PC-9 (cell line): Measurements from ENCODE around the gene COL1A2. TPM values are rescaled to one million over a fixed set of nuclear protein-coding genes. Genes with fewer than 3 reads are reported as not detected.

ENCODE experiments used
- BruUV-seq: library from RNA; stranded (reverse); fragments of 400-500 nt; replicated peaks from 2 replicates; lab custom pipeline; 2021; lab: Mats Ljungman, UMichigan
- CTCF ChIA-PET: fragments of 300-600 bp; sonication (Branson Sonifier 250); formaldehyde crosslinking; loops from one replicate; lab custom pipeline; 2022; ENCODE audit warnings: antibody characterized with exemption; lab: Charles Lee
- POLR2A ChIA-PET: fragments of 300-600 bp; sonication (Branson Sonifier 250); formaldehyde crosslinking; loops from one replicate; lab custom pipeline; 2022; ENCODE audit warnings: antibody characterized with exemption; ENCODE audit not compliant: unreplicated experiment; lab: Charles Lee
- DNase-seq, 2 experiments: peaks; one replicate each; pipeline versions ENCODE4 v3.0.0 to v3.0.0-alpha.2; 2015 to 2022; ENCODE audit warnings: mixed read lengths in 1 of 2
- H2AFZ ChIP-seq: fragments of 200-600 bp; sonication (generic); 2 replicates; pipeline ENCODE4 v1.8.1; 2017; ENCODE audit warnings: antibody characterized with exemption
- H3F3A ChIP-seq: fragments of 200-600 bp; sonication (generic); 2 replicates; pipeline ENCODE4 v1.8.1; 2017; ENCODE audit warnings: antibody characterized with exemption, mild to moderate bottlenecking, low read depth; ENCODE audit not compliant: insufficient read depth
- H3K27ac ChIP-seq: fragments of 200-600 bp; sonication (generic); 2 replicates; pipeline ENCODE4 v1.6.1; 2016; ENCODE audit warnings: mixed run types
- H3K27me3 ChIP-seq: fragments of 200-600 bp; sonication (generic); 2 replicates; pipeline ENCODE4 v1.6.1; 2016; ENCODE audit warnings: low read depth, mixed run types; ENCODE audit not compliant: insufficient read depth
- H3K36me3 ChIP-seq: fragments of 200-600 bp; sonication (generic); 2 replicates; pipeline ENCODE4 v1.6.1; 2016; ENCODE audit warnings: low read depth, mixed run types
- H3K4me1 ChIP-seq: fragments of 200-600 bp; sonication (generic); replicated peaks from 2 replicates; pipeline ENCODE4 v1.6.1; 2016; ENCODE audit warnings: mixed run types; ENCODE audit not compliant: insufficient read depth
- H3K4me2 ChIP-seq: fragments of 200-600 bp; sonication (generic); 2 replicates; pipeline ENCODE4 v1.6.1; 2017; ENCODE audit warnings: mixed run types
- H3K4me3 ChIP-seq: fragments of 200-600 bp; sonication (generic); 2 replicates; pipeline ENCODE4 v1.6.1; 2016; ENCODE audit warnings: mixed run types
- H3K79me2 ChIP-seq: fragments of 200-600 bp; sonication (generic); 2 replicates; pipeline ENCODE4 v1.6.1; 2017; ENCODE audit warnings: low read depth, mixed run types
- H3K9me2 ChIP-seq: fragments of 200-600 bp; sonication (generic); 2 replicates; pipeline ENCODE4 v1.8.1; 2017; ENCODE audit warnings: mild to moderate bottlenecking; ENCODE audit not compliant: insufficient read depth
- H3K9me3 ChIP-seq: fragments of 200-600 bp; sonication (generic); 2 replicates; pipeline ENCODE4 v1.8.1; 2016; ENCODE audit warnings: low read depth; ENCODE audit not compliant: insufficient read depth
- H4K20me1 ChIP-seq: fragments of 200-600 bp; sonication (generic); 2 replicates; pipeline ENCODE4 v1.8.1; 2017; ENCODE audit not compliant: insufficient read depth
- CTCF ChIP-seq: fragments of 200-600 bp; sonication (generic); conservative IDR thresholded peaks from 2 replicates; pipeline ENCODE4 v1.6.1; 2017; ENCODE audit warnings: mixed run types, antibody characterized with exemption, mild to moderate bottlenecking, moderate library complexity
- EZH2 ChIP-seq: fragments of 200-600 bp; sonication (generic); IDR thresholded peaks from 2 replicates; pipeline ENCODE4 v1.8.0; 2017; ENCODE audit warnings: antibody characterized with exemption, low read depth
- intact Hi-C: fragments of 100-400 bp; cut with micrococcal nuclease; formaldehyde crosslinking; loops from one replicate; pipeline ENCODE4 v1.10.0; 2022; ENCODE audit not compliant: unreplicated experiment
- total RNA-seq: library from RNA; stranded (reverse); gene quantifications from 2 replicates; pipeline ENCODE4 v1.2.3, GENCODE V29; 2021

COL1A2 gene
- total RNA-seq, 1 experiment from 2014 or later = not detected

GRCh38 chr7:94350734-94351133 is 44.0 kb upstream of the COL1A2 start:
- CTCF ChIA-PET = no interaction called here
- Histone ChIP-seq H3K27me3 (no peaks in the 10 kb centered on the region), H3K36me3 (no peaks in the 10 kb centered on the region), H3F3A (no peaks in the 10 kb centered on the region), H3K4me3 (no peak overlapping the region), H3K79me2 (no peaks in the 10 kb centered on the region), H3K4me2 (no peak overlapping the region), H3K4me1 (no peaks in the 10 kb centered on the region), H3K27ac (no peak overlapping the region), H3K9me3 (no peaks in the 10 kb centered on the region), H4K20me1 (no peaks in the 10 kb centered on the region), H3K9me2 (no peaks in the 10 kb centered on the region), H2AFZ (no peak overlapping the region)
- DNase-seq = no peak
- POLR2A ChIA-PET = no interaction called here
- BruUV-seq = no TSS peak
- intact Hi-C loops = no loop called here
- TF ChIP-seq CTCF (no peak), EZH2 (no peak)

- H3K27ac ChIP-seq = no peak overlapping the region
- DNase-seq = no peak
- H3K4me1 ChIP-seq = no peaks in the 10 kb centered on the region
- H3K79me2 ChIP-seq = no peaks in the 10 kb centered on the region
- H2AFZ ChIP-seq = no peak overlapping the region
- no peaks in the 10 kb centered on the region for H4K20me1 ChIP-seq
- ChIA-PET CTCF (no interaction called here), POLR2A (no interaction called here)
- no peaks in the 10 kb centered on the region for H3K36me3 ChIP-seq
- no peak overlapping the region for H3K4me3 ChIP-seq
- H3K9me2 ChIP-seq = no peaks in the 10 kb centered on the region
- BruUV-seq = no TSS peak
- no peaks in the 10 kb centered on the region for H3K9me3 ChIP-seq
- H3K4me2 ChIP-seq = no peak overlapping the region
- no peaks in the 10 kb centered on the region for H3K27me3 ChIP-seq
- TF ChIP-seq EZH2 = no peak
- TF ChIP-seq CTCF = no peak
- no peaks in the 10 kb centered on the region for H3F3A ChIP-seq
- intact Hi-C loops = no loop called here
Measured at GRCh38 chr7:94351703-94352102, 43.0 kb upstream of the COL1A2 start.

GRCh38 chr7:94352887-94353286 is 41.8 kb upstream of the COL1A2 start:
- Histone ChIP-seq H2AFZ (no peak overlapping the region), H3K9me3 (no peaks in the 10 kb centered on the region), H3K9me2 (no peaks in the 10 kb centered on the region), H3K36me3 (no peaks in the 10 kb centered on the region), H3K27me3 (no peaks in the 10 kb centered on the region), H3K4me3 (no peak overlapping the region), H3K27ac (no peak overlapping the region), H3K79me2 (no peaks in the 10 kb centered on the region), H3K4me2 (no peak overlapping the region), H3K4me1 (no peaks in the 10 kb centered on the region), H4K20me1 (no peaks in the 10 kb centered on the region), H3F3A (no peaks in the 10 kb centered on the region)
- DNase-seq = no peak
- intact Hi-C loops = no loop called here
- ChIA-PET CTCF (no interaction called here), POLR2A (no interaction called here)
- BruUV-seq = no TSS peak
- TF ChIP-seq EZH2 (no peak), CTCF (no peak)
